GM12892 (cell line): ENCODE measurements around the gene CABYR.

Experiments
- POLR2A ChIP-seq: IDR thresholded peaks from 2 replicates; pipeline ENCODE4 v1.6.1; 2011; ENCODE audit warnings: low read depth, low read length, control low read depth
- POLR2AphosphoS5 ChIP-seq: IDR thresholded peaks from 2 replicates; pipeline ENCODE4 v1.6.1; 2011; ENCODE audit warnings: low read depth, low read length, control low read depth

DNA sequence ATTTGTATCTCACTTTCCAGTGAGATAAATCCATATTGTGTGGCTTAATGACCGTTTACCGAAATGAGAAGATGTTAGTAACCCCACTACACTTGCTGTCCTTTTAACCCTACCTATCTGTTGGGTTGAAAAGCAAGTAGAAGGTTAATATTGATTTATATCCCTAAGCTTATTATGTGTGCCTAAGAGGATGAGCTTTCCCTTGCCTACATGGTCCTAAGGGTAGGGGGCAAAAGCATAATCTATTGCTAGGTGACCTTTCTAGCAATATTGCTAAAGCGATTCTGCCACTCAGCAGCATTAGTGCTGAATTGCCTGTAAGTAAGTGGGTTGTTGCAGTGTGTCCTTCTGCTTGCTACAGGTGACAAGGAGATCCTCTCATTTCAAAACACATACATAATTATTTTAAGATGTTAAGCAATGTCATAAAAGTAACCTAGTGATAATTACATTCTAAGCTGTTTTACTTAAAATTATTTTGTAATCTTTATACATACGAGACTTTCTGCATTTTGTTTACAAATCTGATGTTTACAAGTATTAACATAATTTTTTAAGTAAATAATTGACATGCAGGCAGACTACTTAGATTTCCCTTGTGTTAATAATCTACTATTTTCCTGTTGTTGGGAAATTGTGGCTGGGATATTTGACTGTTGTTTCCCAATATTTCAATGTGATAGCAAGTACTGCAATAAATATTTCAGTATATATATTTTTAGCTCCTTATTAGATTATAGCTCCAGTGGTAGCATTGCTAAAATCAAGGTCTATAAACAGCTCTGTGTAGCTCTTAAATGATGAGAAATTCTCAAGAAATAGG lies 49.1 kb upstream of the CABYR start:
- no peak for TF ChIP-seq POLR2AphosphoS5
- TF ChIP-seq POLR2A: no peak
